HepG2 (cell line): ENCODE results near the gene ZNF574. TPM values are rescaled to one million over a fixed set of nuclear protein-coding genes. Genes with fewer than 3 reads are reported as not detected.

Experiments
- ATAC-seq: fragments of 200-7000 bp; cut with Tn5 transposase; 3 replicates; pipeline ENCODE4 v1.9.1; 2020; ENCODE audit warnings: mild to moderate bottlenecking, moderate library complexity
- BruUV-seq: library from RNA; stranded (reverse); fragments of 400-500 nt; replicated peaks from 2 replicates; lab custom pipeline; 2021; lab: Mats Ljungman, UMichigan
- CTCF ChIA-PET: fragments of 300-600 bp; formaldehyde crosslinking; extraction: SDS; loops from one replicate; lab custom pipeline; 2021; ENCODE audit warnings: low total read pairs, inconsistent platforms, low intra/inter-chr PET ratio; lab: Yijun Ruan, JAX
- POLR2A ChIA-PET: fragments of 350-600 bp; sonication (Branson Sonifier 250); formaldehyde crosslinking; loops from one replicate; lab custom pipeline; 2020; ENCODE audit warnings: antibody characterized with exemption, inconsistent platforms; lab: Yijun Ruan, JAX
- DNase-seq: peaks from one replicate; pipeline ENCODE4 v3.0.0-alpha.2; 2015; ENCODE audit warnings: low spot score
- FAIRE-seq: peaks from 3 replicates; lab custom pipeline; 2011; peaks lifted over from hg19 to GRCh38; lab: Jason Lieb, UNC
- H2AFZ ChIP-seq: one replicate; pipeline ENCODE4 v1.6.1; 2011; ENCODE audit warnings: low read length, inconsistent platforms
- H3K27ac ChIP-seq: fragments of 300-600 bp; 3 replicates; pipeline ENCODE4 v1.8.0; 2011; ENCODE audit warnings: mixed run types, mild to moderate bottlenecking, mixed read lengths, low read length, inconsistent platforms; ENCODE audit not compliant: insufficient read depth; ENCODE audit errors: extremely low read length
- H3K27me3 ChIP-seq, 2 experiments: fragments of 200-600 bp in 1 of 2; 2 replicates in 1 of 2; 3 replicates in 1 of 2; pipeline versions ENCODE4 v1.6.0 to v1.8.0; 2011; ENCODE audit warnings: low read length in 2 of 2, mild to moderate bottlenecking in 2 of 2, moderate library complexity in 2 of 2, inconsistent platforms in 1 of 2; ENCODE audit not compliant: insufficient read depth in 2 of 2, control insufficient read depth in 1 of 2
- H3K36me3 ChIP-seq, 2 experiments: fragments of 200-600 bp in 1 of 2; replicated peaks in 1 of 2; 2 replicates in 1 of 2; 3 replicates in 1 of 2; pipeline versions ENCODE4 v1.5.1 to v1.8.0; 2011; ENCODE audit warnings: low read length in 2 of 2, inconsistent platforms in 1 of 2; ENCODE audit not compliant: insufficient read depth in 2 of 2, control insufficient read depth in 1 of 2
- H3K4me1 ChIP-seq: 2 replicates; pipeline ENCODE4 v1.5.1; 2012; ENCODE audit warnings: low read length, inconsistent platforms; ENCODE audit not compliant: insufficient read depth
- H3K4me2 ChIP-seq: 2 replicates; pipeline ENCODE4 v1.6.0; 2011; ENCODE audit warnings: low read depth, low read length, inconsistent platforms
- H3K4me3 ChIP-seq, 3 experiments: fragments of 200-600 bp in 1 of 3; sonication (generic), shearing (Covaris generic) in 1 of 3; replicated peaks in 1 of 3; 2 replicates each; pipeline ENCODE4 v1.5.1; 2011 to 2016; ENCODE audit warnings: low read length in 3 of 3, inconsistent platforms in 2 of 3, low read depth in 2 of 3, mild to moderate bottlenecking in 2 of 3, control low read depth in 1 of 3, mixed read lengths in 1 of 3; ENCODE audit not compliant: insufficient read depth in 1 of 3
- H3K79me2 ChIP-seq: one replicate; pipeline ENCODE4 v1.6.1; 2011; ENCODE audit warnings: low read length, inconsistent platforms; ENCODE audit not compliant: insufficient read depth
- H3K9ac ChIP-seq: 2 replicates; pipeline ENCODE4 v1.6.0; 2011; ENCODE audit warnings: mild to moderate bottlenecking, low read depth, low read length, inconsistent platforms; ENCODE audit not compliant: insufficient read depth
- H3K9me3 ChIP-seq: 2 replicates; pipeline ENCODE4 v1.5.1; 2012; ENCODE audit warnings: mild to moderate bottlenecking, low read length
- H4K20me1 ChIP-seq: 2 replicates; pipeline ENCODE4 v1.6.0; 2011; ENCODE audit warnings: inconsistent platforms, mild to moderate bottlenecking, low read length, moderate library complexity; ENCODE audit not compliant: insufficient read depth
- ELF3 ChIP-seq: IDR thresholded peaks from 2 replicates; pipeline ENCODE4 v1.6.1; 2016; ENCODE audit warnings: missing genetic modification reagents, missing compliant biosample characterization
- FOXK2 ChIP-seq: fragments of 450-650 bp; IDR thresholded peaks from 2 replicates; pipeline ENCODE4 v1.6.1; 2016
- MED8 ChIP-seq: sonication (generic); formaldehyde crosslinking; IDR thresholded peaks from 2 replicates; pipeline ENCODE4 v1.8.1; 2023; ENCODE audit warnings: mild to moderate bottlenecking, missing genetic modification reagents; ENCODE audit not compliant: insufficient replicate concordance
- NFE2L1 ChIP-seq: sonication (generic); formaldehyde crosslinking; IDR thresholded peaks from 2 replicates; pipeline ENCODE4 v1.4.0; 2020; ENCODE audit warnings: missing genetic modification reagents, mild to moderate bottlenecking, borderline replicate concordance
- NFRKB ChIP-seq: fragments of 450-650 bp; IDR thresholded peaks from 2 replicates; pipeline ENCODE4 v1.6.1; 2017
- SCMH1 ChIP-seq: sonication (generic); formaldehyde crosslinking; IDR thresholded peaks from 2 replicates; pipeline ENCODE4 v1.9.0; 2021; ENCODE audit warnings: missing genetic modification reagents, mild to moderate bottlenecking, borderline replicate concordance
- SKIL ChIP-seq: sonication (generic); formaldehyde crosslinking; IDR thresholded peaks from 2 replicates; pipeline ENCODE4 v1.8.0; 2022; ENCODE audit warnings: missing genetic modification reagents, mild to moderate bottlenecking, moderate library complexity, borderline replicate concordance
- TBX3 ChIP-seq: fragments of 450-650 bp; IDR thresholded peaks from 2 replicates; pipeline ENCODE4 v1.6.1; 2017; ENCODE audit warnings: antibody characterized with exemption, mild to moderate bottlenecking, inconsistent platforms, borderline replicate concordance
- UBTF ChIP-seq: sonication (generic); formaldehyde crosslinking; IDR thresholded peaks from 2 replicates; pipeline ENCODE4 v1.4.0; 2020; ENCODE audit warnings: mild to moderate bottlenecking, missing genetic modification reagents
- ZFAT ChIP-seq: sonication (generic); formaldehyde crosslinking; conservative IDR thresholded peaks from 2 replicates; pipeline ENCODE4 v1.8.1; 2023; ENCODE audit warnings: missing genetic modification reagents, inconsistent platforms
- ZNF10 ChIP-seq: sonication (generic); formaldehyde crosslinking; IDR thresholded peaks from 2 replicates; pipeline ENCODE4 v1.4.0; 2020; ENCODE audit warnings: mild to moderate bottlenecking, low read depth, missing genetic modification reagents, borderline replicate concordance
- ZNF160 ChIP-seq: sonication (generic); formaldehyde crosslinking; IDR thresholded peaks from 2 replicates; pipeline ENCODE4 v1.8.0; 2022; ENCODE audit warnings: mild to moderate bottlenecking, inconsistent platforms, missing genetic modification reagents
- ZNF496 ChIP-seq: sonication (generic); formaldehyde crosslinking; IDR thresholded peaks from 2 replicates; pipeline ENCODE4 v1.8.1; 2023; ENCODE audit warnings: mild to moderate bottlenecking, moderate library complexity, missing genetic modification reagents; ENCODE audit not compliant: insufficient replicate concordance
- ZNF672 ChIP-seq: sonication (generic); formaldehyde crosslinking; IDR thresholded peaks from 2 replicates; pipeline ENCODE4 v1.8.1; 2022; ENCODE audit warnings: missing genetic modification reagents
- ZSCAN21 ChIP-seq: sonication (generic); formaldehyde crosslinking; IDR thresholded peaks from 2 replicates; pipeline ENCODE4 v1.8.0; 2022; ENCODE audit warnings: mild to moderate bottlenecking, missing genetic modification reagents, moderate library complexity, borderline replicate concordance
- WGBS: methylation state at CpG from one replicate; pipeline ENCODE4 v1.1.6; 2017; ENCODE audit warnings: low lambda C conversion rate; 5-methylcytosine and 5-hydroxymethylcytosine counted together
- in situ Hi-C: cut with HindIII; loops from 2 replicates; pipeline ENCODE4 v1.10.0; 2017; ENCODE audit warnings: low pct_unique_long_range_greater_than_20kb; ENCODE audit not compliant: extremely low pct_ligation_motif_present
- intact Hi-C: fragments of 100-400 bp; cut with micrococcal nuclease; formaldehyde crosslinking; loops from one replicate; pipeline ENCODE4 v1.10.0; 2022; ENCODE audit not compliant: unreplicated experiment
- polyA plus RNA-seq, 8 experiments: library from polyadenylated mRNA; depleted of rRNA in 3 of 8; stranded (reverse) in 7 of 8; unstranded in 1 of 8; fragments of >200 nt; fragmentation: Illumina TruSeq in 4 of 8; extraction: Trizol in 4 of 8; gene quantifications; 2 replicates each; pipeline versions ENCODE4 v1.2.1 to v1.2.3, GENCODE V29; 2011 to 2016; ENCODE audit warnings: low read depth in 4 of 8, missing spikeins in 1 of 8, mixed read lengths in 1 of 8; ENCODE audit not compliant: insufficient read depth in 1 of 8
- total RNA-seq, 5 experiments: library from RNA; depleted of rRNA; stranded (reverse); fragments of >200 nt; fragmentation: Illumina TruSeq; extraction: Trizol; gene quantifications; 2 replicates each; pipeline ENCODE4 v1.2.3, GENCODE V29; 2016; ENCODE audit warnings: low read depth in 1 of 5

The ZNF574 gene
- total and polyA plus RNA-seq, 2 of the 13 experiments (the other 11 are each of a cell fraction or from before 2014, with no cell fraction given) = 7.7 to 7.9 TPM

- no peak overlapping the region for H3K27ac ChIP-seq
- WGBS = 69% methylated on average over 8 of the region's 9 CpGs
- in situ Hi-C loops = no loop called here
- H4K20me1 ChIP-seq = 0 out of 2 replicates have a peak, but pooled peaks cover 9% of the 10 kb centered on the region
- H3K4me3 ChIP-seq = no peak overlapping the region
- intact Hi-C loops = no loop called here
- ATAC-seq = no peak
- H3K79me2 ChIP-seq = no peaks in the 10 kb centered on the region
- no peaks in the 10 kb centered on the region for H3K9me3 ChIP-seq
- POLR2A ChIA-PET = interaction anchor here (1.0 kb wide), 1 partner anchor 10 kb away, joined by 4 read pairs; the partner anchor contains the start of gene ZNF574
- H3K36me3 ChIP-seq = peaks cover 0 to 1% of the 10 kb centered on the region in 2 experiments; a peak in 3 of 5 replicates
- no peak overlapping the region for H3K9ac ChIP-seq
- H2AFZ ChIP-seq = no peak overlapping the region
- peaks cover 42% of the 10 kb centered on the region for H3K4me1 ChIP-seq
- BruUV-seq = no TSS peak
- H3K4me2 ChIP-seq = no peak overlapping the region
- TF ChIP-seq ZSCAN21 (CRISPR knock-in tag) (no peak), SKIL (CRISPR knock-in tag) (no peak), ZNF10 (CRISPR knock-in tag) (no peak), MED8 (CRISPR knock-in tag) (no peak), FOXK2 (no peak), ZNF672 (CRISPR knock-in tag) (no peak), ZNF160 (CRISPR knock-in tag) (no peak), SCMH1 (CRISPR knock-in tag) (no peak), NFRKB (no peak), ZNF496 (no peak), ZFAT (CRISPR knock-in tag) (no peak), ELF3 (CRISPR knock-in tag) (no peak), UBTF (CRISPR knock-in tag) (no peak), NFE2L1 (no peak), TBX3 (no peak)
- CTCF ChIA-PET = no interaction called here
- DNase-seq = no peak
- FAIRE-seq = no peak
- peaks cover 1 to 18% of the 10 kb centered on the region in 2 experiments; a peak in 3 of 5 replicates for H3K27me3 ChIP-seq
Observed at GRCh38 chr19:42086188-42086736, 10.3 kb downstream of the ZNF574 start.
